NCI-H2029 (cell line): ENCODE measurements around the gene PRKCZ.

Source experiments
- DNase-seq: peaks from one replicate; lab custom pipeline; 2025; lab: John Stamatoyannopoulos, UW

Gene PRKCZ

GRCh38 chr1:2194319-2194897 lies 144.2 kb downstream of the PRKCZ start, which contains the start of gene FAAP20:
Gene FAAP20 (minus strand): TSS chr1:2194772. CDS start chr1:2194749, 23 bp downstream.
- DNase-seq = no peak

- DNase-seq = peak; percentile 61
Measured at GRCh38 chr1:2194898-2195673, 144.9 kb downstream of the PRKCZ start.

GRCh38 chr1:2195785-2196184 lies 145.6 kb downstream of the PRKCZ start:
- no peak for DNase-seq

- no peak for DNase-seq
Measured at GRCh38 chr1:2196901-2197638, 146.9 kb downstream of the PRKCZ start.

GRCh38 chr1:2197707-2198165 lies 147.5 kb downstream of the PRKCZ start:
- no peak for DNase-seq

- no peak for DNase-seq
Measured at GRCh38 chr1:2198571-2198970, 148.4 kb downstream of the PRKCZ start.

- DNase-seq = no peak
Measured at GRCh38 chr1:2199042-2199810, 149.0 kb downstream of the PRKCZ start.

- no peak for DNase-seq
Measured at GRCh38 chr1:2200308-2200943, 150.2 kb downstream of the PRKCZ start.

GRCh38 chr1:2201062-2201461 lies 150.9 kb downstream of the PRKCZ start:
- DNase-seq = no peak

GRCh38 chr1:2202008-2202575 lies 151.9 kb downstream of the PRKCZ start:
- DNase-seq = no peak

- no peak for DNase-seq
Measured at GRCh38 chr1:2202843-2203601, 152.8 kb downstream of the PRKCZ start.

- DNase-seq = no peak
Measured at GRCh38 chr1:2203671-2204414, 153.6 kb downstream of the PRKCZ start.

- no peak for DNase-seq
Measured at GRCh38 chr1:2204415-2205190, 154.4 kb downstream of the PRKCZ start.

GRCh38 chr1:2205191-2205952 lies 155.2 kb downstream of the PRKCZ start:
- DNase-seq = peak; percentile 66

GRCh38 chr1:2206813-2207487 lies 156.7 kb downstream of the PRKCZ start:
- DNase-seq = no peak

- no peak for DNase-seq
Measured at GRCh38 chr1:2208309-2209239, 158.4 kb downstream of the PRKCZ start.
